Suppressor macrophage (primary cell): ENCODE results near the gene KIF22.
A peak's percentile ranks its signal among the peaks of the same experiment; 100 is the strongest.
"Not testable (repeated sequence)": the region's sequence is repeated elsewhere in the genome, so short reads cannot be mapped to it uniquely, and the experiment has no call there.

Source experiments
- DNase-seq, 4 experiments: peaks; one replicate each; pipeline ENCODE4 v3.0.0-alpha.2; 2020 to 2022
- total RNA-seq, 17 experiments: gene quantifications; one replicate each; lab custom pipeline; 2026; ENCODE audit warnings: mixed read lengths in 6 of 17, inconsistent platforms in 3 of 17; lab: John Stamatoyannopoulos, UW

The KIF22 gene
- total RNA-seq, result 12.2 to 68.6 (median 25.4) reads per million in 17 experiments

DNA sequence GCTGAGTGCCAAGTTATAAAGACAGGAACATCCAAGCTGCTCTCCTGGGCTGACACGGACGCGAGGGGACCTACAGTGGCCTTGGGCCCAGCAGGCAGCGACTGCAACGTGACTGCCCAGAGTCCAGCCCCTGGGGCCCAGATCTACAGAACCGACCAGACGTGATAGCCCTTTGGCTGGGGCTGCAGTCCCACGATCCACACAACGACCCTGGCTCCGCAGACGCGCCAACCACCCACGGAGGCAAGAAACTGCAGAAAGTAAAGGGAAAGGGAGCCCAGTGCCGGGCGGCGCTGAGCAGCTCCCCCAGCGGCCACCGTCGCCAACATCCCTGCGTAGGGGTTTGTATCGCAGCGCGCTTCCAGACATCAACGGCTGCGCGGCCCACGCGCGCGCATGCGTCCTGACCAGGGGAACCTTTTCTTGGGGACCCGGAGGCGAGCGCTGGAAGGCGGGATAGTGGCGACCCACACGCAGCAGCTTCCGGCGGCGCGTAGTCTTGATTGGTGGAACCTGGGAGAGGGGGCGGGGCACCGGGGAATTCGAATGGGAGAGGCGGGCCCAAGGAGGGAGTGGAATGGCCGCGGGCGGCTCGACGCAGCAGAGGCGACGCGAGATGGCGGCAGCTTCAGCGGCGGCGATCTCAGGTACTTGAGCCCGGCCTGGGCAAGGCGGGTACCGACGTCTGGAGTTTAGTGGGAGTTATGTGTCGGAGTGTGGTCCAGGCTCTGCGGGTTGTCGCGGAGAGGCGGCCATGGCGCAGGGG lies at the start of gene KIF22:
TSS of gene KIF22 (plus strand) at position 569 of the 766 bp plus-strand sequence. CDS start at position 578, 9 bp downstream.
- peak; percentile 100 for DNase-seq

DNA sequence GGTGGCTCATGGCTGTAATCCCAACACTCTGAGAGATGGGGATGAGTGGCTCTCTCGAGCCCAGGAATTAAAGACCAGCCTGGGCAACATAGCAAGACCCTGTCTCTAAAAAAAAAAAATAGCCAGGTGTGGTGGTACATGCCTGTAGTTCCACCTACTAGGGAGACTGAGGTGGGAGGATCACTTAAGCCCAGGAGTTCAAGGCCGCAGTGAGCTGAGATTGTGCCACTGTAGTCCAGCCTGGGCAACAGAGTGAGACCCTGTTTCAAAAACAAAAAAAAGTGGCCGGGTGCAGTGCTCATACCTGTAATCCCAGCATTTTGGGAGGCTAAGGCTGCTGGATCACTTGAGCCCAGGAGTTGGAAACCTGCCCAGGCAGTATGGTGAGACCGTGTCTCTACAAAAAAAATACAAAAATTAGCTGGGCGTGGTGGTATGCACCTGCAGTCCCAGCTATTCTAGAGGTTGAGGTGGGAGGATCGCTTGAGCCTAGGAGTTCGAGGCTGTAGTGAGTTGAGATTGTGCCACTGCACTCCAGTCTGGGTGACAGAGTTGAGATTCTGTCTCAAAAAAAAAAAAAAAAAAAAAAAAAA lies 47.8 kb upstream of the KIF22 start:
- no peak for DNase-seq

DNA sequence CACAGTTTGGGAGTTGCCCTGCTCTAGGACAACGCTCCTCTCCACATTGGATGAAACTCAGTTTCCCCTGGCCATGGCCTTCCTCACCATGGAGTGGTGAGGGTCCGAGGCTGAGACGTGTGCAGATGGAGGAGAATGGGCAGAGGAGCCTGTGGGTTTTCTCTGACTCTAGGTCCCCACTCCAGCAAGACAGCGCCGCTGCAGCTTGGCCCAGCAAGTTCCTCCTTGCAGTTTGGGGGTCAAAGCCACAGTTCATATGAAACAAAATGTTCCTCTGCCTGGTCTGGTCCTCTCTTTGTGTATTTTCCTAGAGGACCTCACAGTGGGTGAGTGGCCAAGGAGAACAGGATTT lies 47.1 kb upstream of the KIF22 start:
- no peak for DNase-seq

DNA sequence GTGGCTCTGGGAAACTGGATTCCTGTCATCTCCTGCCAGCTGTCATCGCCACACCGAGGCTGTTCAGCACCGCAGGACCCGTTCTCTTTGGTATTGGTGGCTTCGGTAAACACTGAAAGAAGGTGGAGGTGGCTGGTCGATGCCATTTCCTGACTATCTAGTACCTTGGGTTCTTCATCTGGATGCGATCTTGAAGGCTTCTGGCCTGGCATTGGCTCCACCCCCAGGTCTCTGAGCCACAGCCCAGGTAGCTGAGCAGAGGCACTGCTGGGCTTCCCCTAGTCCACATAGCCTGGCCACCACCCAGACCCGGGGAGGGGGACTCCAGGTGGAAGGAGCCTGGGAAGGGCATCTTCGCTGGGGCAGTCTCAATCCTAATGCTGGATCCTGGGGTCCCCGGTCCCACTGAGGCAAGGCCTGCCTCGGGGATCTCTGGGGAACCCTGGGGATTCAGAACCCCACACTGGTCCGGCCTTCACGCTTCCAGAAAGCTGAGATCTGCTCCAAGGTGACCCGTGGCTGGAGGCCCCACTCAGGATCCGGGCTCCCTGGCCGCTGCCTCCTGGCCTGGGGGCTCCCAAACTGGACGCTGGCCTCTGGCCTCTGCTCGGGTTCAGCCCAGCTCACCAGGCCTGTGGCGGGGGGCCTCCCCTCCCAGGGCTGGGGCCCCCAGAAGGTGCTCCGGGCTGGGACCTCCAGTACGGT lies 46.6 kb upstream of the KIF22 start:
- no peak for DNase-seq

DNA sequence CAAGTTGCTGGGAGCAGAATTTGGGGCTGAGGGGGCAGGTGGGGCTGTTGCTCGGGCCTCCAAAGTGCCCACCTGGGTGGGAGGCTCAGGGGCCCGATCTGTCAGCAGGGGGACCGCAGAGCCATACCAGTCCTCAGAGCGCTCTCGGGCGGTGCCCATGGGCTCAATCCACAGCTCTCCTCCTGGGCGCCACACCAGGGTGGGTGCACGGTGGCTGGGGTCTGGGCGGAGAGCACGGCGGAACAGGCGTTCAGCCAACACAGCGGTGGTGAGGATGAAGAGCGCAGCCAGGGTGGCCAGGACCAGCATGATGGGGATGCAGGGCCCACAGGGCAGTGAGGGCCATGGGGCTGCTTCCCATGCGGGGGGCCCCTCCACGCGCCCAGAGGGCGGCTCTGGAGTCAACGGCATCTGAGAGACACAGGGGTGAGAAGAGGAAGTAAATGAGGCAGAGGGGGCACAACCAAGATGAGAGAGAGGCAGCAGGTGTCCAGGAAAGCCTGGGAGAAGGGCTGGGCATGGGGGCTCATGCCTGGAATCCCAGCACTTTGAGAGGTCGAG lies 45.9 kb upstream of the KIF22 start:
- no peak for DNase-seq

DNA sequence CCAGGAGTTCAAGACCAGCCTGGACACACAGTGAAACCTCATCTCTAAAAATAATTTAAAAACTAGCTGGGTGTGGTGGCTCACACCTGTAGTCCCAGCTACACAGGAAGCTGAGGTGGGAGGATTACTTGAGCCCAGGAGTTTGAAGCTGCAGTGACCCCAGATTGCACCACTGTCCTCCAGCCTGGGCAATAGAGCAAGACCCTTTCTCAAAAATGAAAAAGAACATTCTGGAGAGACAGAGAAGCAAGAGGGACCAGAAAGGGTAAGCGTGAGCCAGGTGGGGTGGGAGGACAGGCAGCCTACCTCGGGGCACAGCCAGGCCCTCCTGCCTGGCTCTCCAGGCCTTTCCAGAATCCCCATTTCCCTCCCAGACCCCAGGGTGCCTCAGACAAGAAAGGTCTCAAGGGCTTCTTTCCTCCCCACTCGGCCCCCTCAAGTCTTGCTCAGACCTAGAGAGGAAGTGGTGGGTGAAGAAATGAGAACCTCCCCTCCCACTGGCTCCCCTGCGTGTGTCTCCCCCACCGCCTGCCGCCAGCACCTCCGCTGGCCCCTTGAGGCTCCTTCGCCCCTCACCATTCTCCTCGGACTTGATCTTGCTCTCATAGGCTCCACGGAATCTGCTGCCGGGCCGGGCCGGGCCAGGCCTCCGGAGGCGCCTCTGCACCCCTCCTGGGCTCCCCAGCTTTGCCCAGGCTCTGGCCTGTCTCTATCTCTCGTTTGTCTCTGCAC lies 45.3 kb upstream of the KIF22 start:
- peak; percentile 48 to 77 (median 71) for DNase-seq

DNA sequence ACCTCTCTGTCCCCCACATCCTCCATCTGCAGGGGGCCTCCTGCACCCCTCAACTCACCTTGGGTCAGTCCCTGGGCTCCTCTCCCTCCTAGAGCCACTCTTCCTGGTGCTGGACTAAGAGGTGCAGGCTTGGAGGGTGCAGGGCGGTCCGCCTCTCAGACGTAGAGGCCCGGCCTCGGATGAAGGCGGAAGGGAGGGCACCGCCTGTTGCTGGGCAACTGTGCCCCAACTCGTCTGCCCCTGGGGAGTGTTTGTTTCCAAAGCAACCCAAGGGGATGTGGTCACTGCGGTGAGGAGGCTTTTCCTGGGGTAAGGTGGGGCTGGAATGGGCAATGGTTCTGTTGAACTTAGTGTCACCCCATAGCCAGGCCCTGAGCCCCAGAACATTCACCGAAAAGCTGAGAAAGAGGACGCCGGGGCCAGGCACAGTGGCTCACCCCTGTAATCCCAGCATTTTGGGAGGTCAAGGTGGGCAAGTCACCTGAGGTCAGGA lies 44.7 kb upstream of the KIF22 start, which contains the start of gene C16orf54:
TSS of gene C16orf54 (minus strand) at position 138 of the 493 bp plus-strand sequence. CDS start 1,039 bp downstream, outside the sequence.
- DNase-seq, result peak; percentile 88 to 95 (median 94)

DNA sequence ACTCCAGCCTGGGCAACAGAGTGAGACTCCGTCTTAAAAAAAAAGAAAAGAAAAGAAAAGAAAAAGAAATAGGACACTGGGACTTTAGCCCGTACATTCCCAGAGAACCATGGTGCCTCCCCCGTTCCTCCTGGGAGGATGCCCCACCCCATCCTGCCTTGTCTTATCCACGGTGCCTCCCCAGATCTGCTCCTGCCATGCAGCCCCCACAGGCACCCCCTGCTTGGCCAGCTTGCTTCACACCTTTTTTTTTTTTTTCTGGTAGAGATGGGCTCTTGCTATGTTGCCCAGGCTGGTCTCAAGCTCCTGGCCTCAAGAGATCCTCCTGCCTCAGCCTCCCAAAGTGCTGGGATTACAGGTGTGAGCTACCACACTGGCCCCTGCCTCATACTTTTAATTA lies 44.0 kb upstream of the KIF22 start:
- not testable (repeated sequence) for DNase-seq

DNA sequence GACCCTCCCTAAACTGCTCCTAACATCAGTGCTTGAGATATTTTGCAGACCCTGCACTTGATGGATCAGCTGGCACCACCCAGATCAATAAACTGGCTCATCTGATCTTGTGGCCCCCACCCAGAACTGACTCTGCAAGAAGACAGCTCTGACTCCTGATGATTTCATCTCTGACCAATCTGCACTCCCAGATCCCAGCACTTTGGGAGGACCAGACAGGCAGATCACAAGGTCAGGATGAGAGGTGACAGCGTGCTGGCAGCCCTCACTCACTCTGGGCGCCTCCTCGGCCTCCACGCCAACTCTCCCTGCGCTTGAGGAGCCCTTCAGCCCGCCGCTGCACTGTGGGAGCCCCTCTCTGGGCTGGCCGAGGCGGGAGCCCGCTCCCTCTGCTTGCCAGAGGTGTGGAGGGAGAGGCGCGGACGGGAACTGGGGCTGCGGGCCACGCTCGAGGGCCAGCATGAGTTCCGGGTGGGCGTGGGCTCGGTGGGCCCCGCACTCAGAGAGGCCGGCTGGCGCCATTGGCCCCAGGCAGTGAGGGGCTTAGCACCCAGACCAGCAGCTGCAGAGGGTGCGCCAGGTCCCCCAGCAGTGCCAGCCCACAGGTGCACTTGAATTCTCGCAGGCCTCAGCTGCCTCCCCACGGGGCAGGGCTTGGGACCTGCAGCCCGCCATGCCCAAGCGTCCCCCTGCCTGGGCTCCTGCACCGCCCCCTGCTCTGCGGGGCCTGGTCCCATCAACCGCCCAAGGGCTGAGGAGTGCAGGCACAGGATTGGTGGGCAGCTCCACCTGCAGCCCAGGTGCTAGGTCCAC lies 42.4 kb upstream of the KIF22 start:
- no peak for DNase-seq

DNA sequence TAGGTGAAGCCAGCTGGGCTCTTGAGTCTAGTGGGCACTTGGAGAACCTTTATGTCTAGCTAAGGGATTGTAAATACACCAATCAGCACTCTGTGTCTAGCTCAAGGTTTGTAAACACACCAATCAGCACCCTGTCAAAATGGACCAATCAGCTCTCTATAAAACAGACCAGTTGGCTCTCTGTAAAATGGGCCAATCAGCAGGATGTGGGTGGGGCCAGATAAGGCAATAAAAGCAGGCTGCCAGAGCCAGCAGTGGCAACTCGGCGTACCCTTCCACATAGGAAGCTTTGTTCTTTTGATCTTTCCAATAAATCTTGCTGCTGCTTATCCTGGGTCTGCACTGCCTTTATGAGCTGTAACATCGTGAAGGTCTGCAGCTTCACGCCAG lies 41.8 kb upstream of the KIF22 start:
- not testable (repeated sequence) for DNase-seq

DNA sequence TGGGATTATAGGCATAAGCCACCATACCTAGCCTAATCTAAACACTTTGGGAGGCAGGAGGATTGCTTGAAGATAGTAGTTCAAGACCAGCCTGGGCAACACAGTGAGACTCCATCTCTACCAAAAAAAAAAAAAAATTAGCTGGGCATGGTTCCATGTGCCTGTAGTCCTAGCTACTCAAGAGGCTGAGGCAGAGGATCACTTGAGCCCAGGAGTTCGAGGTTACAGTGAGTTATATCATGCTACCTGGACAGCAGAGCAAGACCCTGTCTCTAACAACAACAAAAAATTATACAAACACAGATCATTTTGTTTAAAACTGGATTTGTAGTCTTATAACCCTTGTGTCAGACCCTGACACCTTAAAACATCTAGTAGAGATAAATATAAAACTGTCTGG lies 37.0 kb upstream of the KIF22 start:
- no peak for DNase-seq

DNA sequence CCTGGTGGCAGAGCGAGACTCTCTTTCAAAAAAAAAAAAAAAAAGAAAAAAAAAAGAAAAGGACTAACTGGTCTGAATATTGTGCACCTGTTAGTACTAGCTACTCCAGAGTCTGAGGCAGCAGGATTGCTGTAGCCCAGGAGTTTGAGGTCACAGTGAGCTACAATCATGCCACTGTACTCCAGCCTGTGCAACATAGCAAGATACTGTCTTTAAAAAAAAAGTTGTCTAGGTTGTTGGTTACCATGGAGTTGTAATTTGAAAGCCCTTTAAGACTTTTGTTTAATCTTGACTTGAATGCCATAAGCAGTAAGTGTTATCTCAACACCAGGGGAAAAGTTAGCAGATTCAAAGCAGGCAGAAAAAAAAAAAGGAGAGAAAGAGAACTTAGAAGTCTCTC lies 33.9 kb upstream of the KIF22 start:
- no peak for DNase-seq

DNA sequence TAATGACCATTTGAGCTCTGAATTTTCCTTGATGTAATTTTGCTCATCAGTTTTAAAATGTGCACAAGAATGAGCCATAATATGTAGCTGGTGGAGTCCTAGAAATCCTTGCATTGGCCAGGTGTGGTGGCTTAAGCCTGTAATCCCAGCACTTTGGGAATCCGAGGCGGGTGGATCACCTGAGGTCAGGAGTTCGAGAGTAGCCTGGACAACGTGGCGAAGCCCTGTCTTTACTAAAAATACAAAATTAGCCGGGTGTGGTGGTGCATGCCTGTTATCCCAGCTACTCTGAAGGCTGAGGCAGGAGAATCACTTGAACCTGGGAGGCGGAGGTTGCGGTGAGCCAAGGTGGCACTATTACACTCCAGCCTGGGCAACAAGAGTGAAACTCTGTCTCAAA lies 33.5 kb upstream of the KIF22 start:
- not testable (repeated sequence) for DNase-seq

DNA sequence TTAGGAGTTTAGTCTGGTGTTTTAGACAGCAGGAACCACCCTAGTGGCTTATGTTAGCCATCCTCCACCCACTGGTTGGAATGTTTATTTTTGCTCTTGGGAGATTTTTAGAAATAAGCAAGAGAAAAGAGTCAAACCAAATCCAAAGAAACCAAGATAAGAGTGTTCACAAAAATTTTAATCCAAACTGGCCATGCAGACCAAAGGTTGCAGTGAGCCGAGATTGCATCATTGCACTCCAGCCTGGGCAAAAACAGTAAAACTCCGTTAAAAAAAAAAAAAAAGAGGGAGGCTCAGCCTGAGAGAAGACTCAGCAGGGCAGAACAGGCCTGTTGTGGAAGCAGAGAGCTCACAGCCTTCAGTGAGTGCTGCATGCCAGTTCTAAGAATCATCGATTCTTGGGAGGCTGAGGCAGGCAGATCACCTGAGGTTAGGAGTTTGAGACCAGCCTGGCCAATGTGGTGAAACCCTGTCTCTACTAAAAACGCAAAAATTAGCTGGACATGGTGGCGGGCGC lies 32.5 kb upstream of the KIF22 start:
- DNase-seq, result peak in 1 of 4 experiments; percentile 25

DNA sequence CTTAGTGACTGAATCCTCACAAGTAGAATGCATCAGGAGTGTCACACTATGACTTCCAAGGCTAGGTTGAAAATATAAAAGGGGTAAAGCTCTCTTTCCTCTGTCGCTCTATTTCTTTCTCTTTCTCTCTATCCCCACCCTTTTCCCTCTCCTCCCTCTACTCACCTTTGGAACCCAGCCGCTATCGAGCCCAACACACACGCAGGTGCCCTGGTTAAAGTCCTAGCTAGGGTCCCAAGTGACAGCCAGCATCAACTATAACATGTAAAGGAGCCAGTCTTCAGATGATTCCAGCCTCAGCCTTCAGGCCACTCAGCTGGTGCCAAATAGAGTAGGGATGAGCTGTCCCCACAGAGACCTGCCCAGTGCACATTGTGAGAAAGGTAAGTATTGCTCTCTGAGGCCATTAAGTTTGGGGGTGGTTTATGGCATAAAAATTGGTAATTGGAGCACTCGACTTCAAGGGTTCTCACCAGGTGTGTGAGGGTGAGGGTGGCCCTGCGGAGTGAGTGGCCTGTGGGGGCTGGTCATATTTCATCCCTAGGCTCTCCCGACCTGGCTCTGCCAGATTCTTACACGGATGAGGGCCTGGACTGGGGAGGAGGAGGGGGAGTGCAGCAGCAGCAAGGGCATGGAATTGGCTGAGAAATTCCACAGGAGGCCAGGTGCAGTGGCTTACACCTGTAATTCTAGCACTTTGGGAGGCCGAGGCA lies 29.8 kb upstream of the KIF22 start:
- no peak for DNase-seq

DNA sequence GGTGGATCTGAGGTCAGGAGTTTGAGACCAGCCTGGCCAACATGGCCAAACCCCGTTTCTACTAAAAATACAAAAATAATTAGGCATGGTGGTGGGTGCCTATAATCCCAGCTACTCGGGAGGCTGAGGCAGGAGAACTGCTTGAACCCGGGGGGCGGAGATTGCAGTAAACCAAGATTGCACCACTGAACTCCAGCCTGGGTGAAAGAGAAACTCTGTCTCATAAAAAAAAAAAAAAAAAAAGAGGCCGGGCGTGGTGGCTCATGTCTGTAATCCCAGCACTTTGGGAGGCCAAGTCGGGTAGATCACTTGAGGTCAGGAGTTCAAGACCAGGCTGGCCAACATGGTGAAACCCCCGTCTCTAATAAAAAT lies 29.3 kb upstream of the KIF22 start:
- not testable (repeated sequence) for DNase-seq

DNA sequence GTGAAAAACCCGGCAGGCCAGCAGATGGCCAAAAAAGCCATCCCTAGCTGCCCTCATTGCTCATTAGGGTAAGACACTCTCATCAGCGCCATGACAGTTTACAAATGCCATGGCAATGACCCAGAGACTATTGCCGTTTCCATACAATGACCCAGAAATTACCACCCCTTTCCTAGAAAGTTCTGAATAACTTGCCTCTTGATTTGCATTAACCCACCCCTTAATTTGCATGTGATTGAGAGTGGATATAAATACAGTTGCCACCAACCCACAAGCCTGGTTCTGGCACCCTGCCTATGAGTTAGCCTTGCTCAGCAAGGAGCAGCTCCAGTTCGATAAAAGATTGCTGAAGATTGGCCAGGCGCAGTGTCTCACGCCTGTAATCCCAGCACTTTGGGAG lies 28.7 kb upstream of the KIF22 start:
- no peak for DNase-seq

DNA sequence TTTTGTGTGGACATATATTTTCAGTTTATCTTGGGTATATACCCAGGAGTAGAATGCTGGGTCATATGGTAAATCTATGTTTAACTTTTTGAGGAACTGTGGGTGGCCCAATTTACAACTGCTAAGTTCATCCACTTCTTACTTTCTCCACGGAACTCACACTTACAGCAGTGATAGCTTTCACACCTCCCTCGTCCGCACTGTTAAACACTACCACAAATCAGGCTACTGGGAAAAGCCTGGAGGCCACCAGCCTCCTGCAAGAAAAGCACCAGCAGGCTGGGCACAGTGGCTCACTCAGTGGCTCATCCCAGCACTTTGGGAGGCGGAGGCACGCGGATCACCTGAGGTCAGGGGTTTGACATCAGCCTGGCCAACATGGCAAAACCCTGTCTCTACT lies 27.2 kb upstream of the KIF22 start:
- peak in 2 of 4 experiments; percentile 37 to 49 for DNase-seq

DNA sequence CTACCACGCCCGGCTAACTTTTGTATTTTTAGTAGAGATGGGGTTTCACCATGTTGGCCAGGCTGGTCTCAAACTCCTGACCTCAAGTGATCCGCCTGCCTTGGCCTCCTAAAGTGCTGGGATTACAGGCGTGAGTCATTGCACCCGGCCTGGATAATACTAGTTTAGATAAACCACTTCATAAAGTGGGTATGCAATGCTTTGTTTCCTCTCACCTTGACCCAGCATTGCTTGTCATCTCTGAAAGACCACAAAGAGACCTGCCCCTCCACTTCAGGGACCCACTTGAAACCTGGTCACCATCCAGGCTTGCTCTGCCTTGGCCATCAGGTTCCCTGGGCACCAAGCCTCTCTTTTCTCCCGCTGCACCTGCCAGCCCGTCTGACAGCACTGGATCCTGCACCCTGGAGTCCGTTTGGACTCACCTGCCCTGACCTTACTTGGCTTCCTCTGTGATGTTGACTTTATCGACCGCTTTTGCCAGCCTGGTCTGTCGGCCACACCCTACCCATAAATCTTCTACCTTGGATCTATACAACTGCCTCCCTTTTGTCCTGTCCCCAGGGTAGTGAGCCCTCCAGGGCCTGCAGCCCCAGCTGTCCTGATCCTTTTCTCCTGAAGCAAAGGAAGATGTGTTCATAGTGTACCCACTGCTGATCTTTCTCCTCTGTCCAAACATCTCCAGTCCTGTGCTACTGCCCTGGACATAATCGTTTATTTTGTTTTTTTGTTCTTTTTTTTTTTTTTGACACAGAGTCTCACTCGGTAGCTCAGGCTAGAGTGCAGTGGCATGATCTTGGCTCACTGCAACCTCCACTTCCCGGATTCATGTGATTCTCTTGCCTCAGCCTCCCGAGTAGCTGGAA lies 25.2 kb upstream of the KIF22 start:
- DNase-seq, result no peak
